ENCODE results near the gene ARL5C. TPM values are rescaled to one million over a fixed set of nuclear protein-coding genes. Genes with fewer than 3 reads are reported as not detected.

ARL5C gene
- total RNA-seq, 1 donor from 2014 or later, result not detected

DNA sequence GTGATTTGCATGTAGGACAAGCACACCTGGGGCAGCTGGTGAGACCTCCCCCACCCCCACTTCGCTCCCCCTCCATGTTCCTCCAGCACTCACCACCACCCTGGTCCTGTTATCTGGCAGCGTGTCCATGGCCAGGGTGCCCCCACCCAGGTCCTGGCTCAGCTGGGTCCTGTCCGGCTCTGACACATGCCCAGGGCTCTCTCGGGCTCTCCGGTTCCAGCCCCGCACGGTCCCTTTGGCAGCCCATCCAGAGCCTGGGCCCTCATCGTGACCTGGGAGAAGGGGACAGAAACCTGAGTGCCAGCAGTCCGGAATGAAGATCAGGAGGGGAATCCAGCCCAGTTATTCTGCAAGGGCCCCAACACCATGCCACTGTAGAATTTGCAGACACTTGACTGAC lies 26.4 kb downstream of the ARL5C start:
- H3K9me3 Mint-ChIP-seq, result peaks cover 2% of the 10 kb centered on the region
- no peak overlapping the region for H3K4me3 Mint-ChIP-seq
- TF ChIP-seq, protein P1, sequence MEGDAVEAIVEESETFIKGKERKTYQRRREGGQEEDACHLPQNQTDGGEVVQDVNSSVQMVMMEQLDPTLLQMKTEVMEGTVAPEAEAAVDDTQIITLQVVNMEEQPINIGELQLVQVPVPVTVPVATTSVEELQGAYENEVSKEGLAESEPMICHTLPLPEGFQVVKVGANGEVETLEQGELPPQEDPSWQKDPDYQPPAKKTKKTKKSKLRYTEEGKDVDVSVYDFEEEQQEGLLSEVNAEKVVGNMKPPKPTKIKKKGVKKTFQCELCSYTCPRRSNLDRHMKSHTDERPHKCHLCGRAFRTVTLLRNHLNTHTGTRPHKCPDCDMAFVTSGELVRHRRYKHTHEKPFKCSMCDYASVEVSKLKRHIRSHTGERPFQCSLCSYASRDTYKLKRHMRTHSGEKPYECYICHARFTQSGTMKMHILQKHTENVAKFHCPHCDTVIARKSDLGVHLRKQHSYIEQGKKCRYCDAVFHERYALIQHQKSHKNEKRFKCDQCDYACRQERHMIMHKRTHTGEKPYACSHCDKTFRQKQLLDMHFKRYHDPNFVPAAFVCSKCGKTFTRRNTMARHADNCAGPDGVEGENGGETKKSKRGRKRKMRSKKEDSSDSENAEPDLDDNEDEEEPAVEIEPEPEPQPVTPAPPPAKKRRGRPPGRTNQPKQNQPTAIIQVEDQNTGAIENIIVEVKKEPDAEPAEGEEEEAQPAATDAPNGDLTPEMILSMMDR (IDR thresholded peaks at IDR 0.05), result no peak
- no peak overlapping the region for H3K27ac Mint-ChIP-seq
- ATAC-seq (ENCODE audit: low read depth) (no peak), DNase-seq (no peak)
- H3K4me1 Mint-ChIP-seq, result no peaks in the 10 kb centered on the region
- H3K36me3 Mint-ChIP-seq (ENCODE audit: low read depth), result no peaks in the 10 kb centered on the region
- H3K27me3 Mint-ChIP-seq, result no peaks in the 10 kb centered on the region
- intact Hi-C loops (cut with micrococcal nuclease), result no loop called here
- ChIA-PET POLR2A (no interaction called here), CTCF (no interaction called here)

DNA sequence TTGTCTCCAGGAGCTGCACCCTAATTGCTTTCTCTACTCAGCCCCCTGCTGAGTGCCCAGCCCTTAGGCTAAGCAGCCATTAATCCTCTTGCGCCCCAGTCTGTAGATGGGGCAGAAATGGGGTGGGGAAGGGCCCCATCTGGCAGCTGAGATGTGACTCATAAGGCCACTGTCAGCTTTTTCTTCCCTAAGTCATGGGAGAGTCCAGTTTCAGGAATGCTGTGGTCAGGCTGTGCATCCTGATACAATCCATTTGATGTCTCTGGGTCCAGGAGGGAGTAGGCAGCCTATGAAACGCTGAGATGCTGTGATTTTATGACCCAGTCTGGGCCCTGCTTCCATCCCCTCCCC lies 26.8 kb downstream of the ARL5C start:
- no peak for ATAC-seq (ENCODE audit: low read depth)
- H3K36me3 Mint-ChIP-seq (ENCODE audit: low read depth), result no peaks in the 10 kb centered on the region
- intact Hi-C loops (cut with micrococcal nuclease), result no loop called here
- peaks cover 2% of the 10 kb centered on the region for H3K9me3 Mint-ChIP-seq
- TF ChIP-seq, protein P1 (IDR thresholded peaks at IDR 0.05), result no peak
- POLR2A ChIA-PET, result no interaction called here
- no peaks in the 10 kb centered on the region for H3K27me3 Mint-ChIP-seq
- no peak overlapping the region for H3K27ac Mint-ChIP-seq
- DNase-seq, result no peak
- no peak overlapping the region for H3K4me3 Mint-ChIP-seq
- CTCF ChIA-PET, result no interaction called here
- H3K4me1 Mint-ChIP-seq, result no peaks in the 10 kb centered on the region

DNA sequence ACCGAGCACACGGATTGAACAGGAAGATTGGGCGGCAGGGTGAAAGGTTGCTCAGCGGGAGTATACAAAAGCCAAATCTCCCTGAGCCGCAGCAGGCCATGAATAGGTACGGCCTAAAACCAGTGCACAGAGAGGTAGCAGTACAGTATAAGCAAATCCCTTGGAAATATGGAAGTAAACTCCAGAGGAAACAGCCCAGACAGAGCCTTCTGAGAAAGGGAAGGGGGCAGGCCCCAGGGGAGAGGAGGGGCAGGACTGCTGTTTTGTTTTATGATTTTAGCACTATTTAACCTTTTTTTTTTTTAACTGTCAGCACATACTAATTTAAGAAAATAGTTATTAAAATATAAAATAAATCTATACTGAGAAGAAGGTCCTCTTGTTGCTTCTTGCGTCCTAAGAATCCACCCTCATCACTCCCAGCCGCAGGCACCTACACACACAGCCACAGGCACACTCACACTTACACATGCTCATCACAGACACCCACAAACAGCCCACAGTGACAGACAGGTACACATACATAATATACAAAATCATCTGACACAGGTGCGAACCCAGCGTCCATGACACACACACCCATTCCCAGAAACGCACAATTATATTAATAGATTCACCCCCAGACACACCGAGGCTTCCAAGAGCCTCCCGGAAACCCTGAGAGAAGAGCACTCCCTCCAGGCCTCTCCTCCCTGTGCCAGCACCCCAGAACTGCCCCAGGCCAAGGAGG lies 27.4 kb downstream of the ARL5C start:
- no peaks in the 10 kb centered on the region for H3K36me3 Mint-ChIP-seq (ENCODE audit: low read depth)
- no peaks in the 10 kb centered on the region for H3K27me3 Mint-ChIP-seq
- peaks cover 2% of the 10 kb centered on the region for H3K9me3 Mint-ChIP-seq
- no peak overlapping the region for H3K27ac Mint-ChIP-seq
- CTCF ChIA-PET, result no interaction called here
- no peak for ATAC-seq (ENCODE audit: low read depth)
- no peaks in the 10 kb centered on the region for H3K4me1 Mint-ChIP-seq
- no peak overlapping the region for H3K4me3 Mint-ChIP-seq
- intact Hi-C loops (cut with micrococcal nuclease), result no loop called here
- DNase-seq, result no peak
- TF ChIP-seq, protein P1 (IDR thresholded peaks at IDR 0.05), result no peak
- POLR2A ChIA-PET, result no interaction called here

DNA sequence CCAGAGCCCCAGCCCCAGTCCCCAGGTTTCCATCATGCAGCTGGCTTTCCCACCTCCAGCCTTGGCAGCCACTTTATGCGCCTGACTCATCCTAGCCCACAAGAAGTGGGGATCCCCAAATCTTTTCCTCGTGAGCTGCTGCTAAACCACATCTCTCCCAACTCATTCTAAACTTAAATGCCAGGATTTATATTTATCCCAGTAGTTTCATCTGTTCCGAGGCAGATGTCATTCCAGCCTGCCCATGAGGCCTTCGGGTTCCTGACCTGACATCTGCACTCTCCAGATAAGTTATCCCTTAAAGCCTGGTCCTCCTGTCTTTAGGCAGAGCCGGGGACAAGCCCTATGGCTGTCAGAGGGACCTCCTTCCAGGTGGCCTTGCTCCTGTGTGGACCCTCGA lies 31.1 kb downstream of the ARL5C start:
- Mint-ChIP-seq H3K27me3 (peaks cover 6% of the 10 kb centered on the region), H3K36me3 (ENCODE audit: low read depth) (no peaks in the 10 kb centered on the region), H3K27ac (no peak overlapping the region), H3K4me1 (no peaks in the 10 kb centered on the region), H3K9me3 (no peaks in the 10 kb centered on the region), H3K4me3 (no peak overlapping the region)
- POLR2A ChIA-PET, result no interaction called here
- TF ChIP-seq, protein P1 (IDR thresholded peaks at IDR 0.05), result no peak
- DNase-seq (no peak), ATAC-seq (ENCODE audit: low read depth) (no peak)
- intact Hi-C loops (cut with micrococcal nuclease), result no loop called here
- CTCF ChIA-PET, result no interaction called here

DNA sequence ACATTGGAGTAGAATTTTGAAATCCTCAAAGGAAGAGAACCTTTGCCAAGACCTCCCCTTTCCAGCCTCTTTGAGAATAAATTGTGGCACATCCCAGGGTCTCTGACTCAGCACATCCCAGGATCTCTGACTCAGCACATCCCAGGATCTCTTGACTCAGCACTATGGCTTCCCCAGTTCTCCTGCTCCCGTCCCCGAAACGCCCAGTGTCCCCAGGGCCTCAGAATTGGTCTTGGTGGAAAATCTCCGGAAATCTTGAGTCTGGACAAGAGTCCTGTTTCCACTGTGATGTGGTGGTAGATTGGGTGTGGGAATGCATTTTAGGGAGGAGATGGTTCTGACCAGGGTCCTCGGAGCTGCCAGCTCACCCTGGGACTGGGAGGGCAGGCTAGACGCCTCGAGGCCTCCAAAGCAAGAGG lies 33.8 kb downstream of the ARL5C start:
- H3K4me1 Mint-ChIP-seq, result no peaks in the 10 kb centered on the region
- TF ChIP-seq, protein P1 (IDR thresholded peaks at IDR 0.05), result no peak
- POLR2A ChIA-PET, result interaction anchor here (0.6 to 1.0 kb wide), 2 partner anchors 13 to 123 kb away, joined by 3 read pairs; no protein-coding TSS in a partner anchor
- no peak overlapping the region for H3K27ac Mint-ChIP-seq
- no peak for ATAC-seq (ENCODE audit: low read depth)
- H3K4me3 Mint-ChIP-seq, result no peak overlapping the region
- CTCF ChIA-PET, result no interaction called here
- peaks cover 6% of the 10 kb centered on the region for H3K27me3 Mint-ChIP-seq
- DNase-seq, result no peak
- H3K9me3 Mint-ChIP-seq, result no peaks in the 10 kb centered on the region
- intact Hi-C loops (cut with micrococcal nuclease), result no loop called here
- H3K36me3 Mint-ChIP-seq (ENCODE audit: low read depth), result no peaks in the 10 kb centered on the region
